ENCODE measurements around the gene IDE.

DNA sequence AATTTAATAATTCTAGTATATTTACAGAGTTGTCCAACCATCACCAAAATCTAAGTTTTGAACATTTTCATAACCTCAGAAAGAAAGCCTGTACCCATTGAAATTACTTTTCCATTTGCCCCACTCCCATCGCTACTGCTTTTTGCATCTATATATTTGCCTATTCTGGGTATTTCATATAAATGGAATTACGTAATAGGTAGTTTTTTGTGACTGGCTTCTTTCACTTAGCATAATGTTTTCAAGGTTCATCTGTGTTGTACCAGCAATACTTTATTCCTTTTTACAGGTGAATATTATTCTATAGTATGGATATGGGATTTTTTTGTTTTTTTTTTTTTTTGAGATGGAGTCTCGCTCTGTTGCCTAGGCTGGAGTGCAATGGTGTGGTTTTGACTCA, 41.6 kb upstream of the IDE start:
- TF ChIP-seq POLR2AphosphoS5 (IDR thresholded peaks at IDR 0.05; ENCODE audit: low read depth, low read length), result no peak
- TF ChIP-seq TP53 (CRISPR knock-in tag; conservative IDR thresholded peaks at IDR 0.05), result no peak
- TF ChIP-seq SP2 (CRISPR knock-in tag; IDR thresholded peaks at IDR 0.05), result no peak
- no peak for TF ChIP-seq MED1 (CRISPR knock-in tag; IDR thresholded peaks at IDR 0.05)
- TF ChIP-seq CTCF (CRISPR knock-in tag; IDR thresholded peaks at IDR 0.05), result no peak
- no peak for TF ChIP-seq PCBP1 (IDR thresholded peaks at IDR 0.05; ENCODE audit: borderline replicate concordance, low read depth, low read length)
- TF ChIP-seq FOXA1 (IDR thresholded peaks at IDR 0.05), result no peak
- TF ChIP-seq FOXA1 (CRISPR knock-in tag; IDR thresholded peaks at IDR 0.05), result no peak
- TF ChIP-seq ZNF564 (CRISPR knock-in tag; IDR thresholded peaks at IDR 0.05), result no peak
- no peak for TF ChIP-seq HMG20B (CRISPR knock-in tag; conservative IDR thresholded peaks at IDR 0.05)
- TF ChIP-seq ZNF3 (CRISPR knock-in tag; IDR thresholded peaks at IDR 0.05), result no peak
- 0 out of 2 replicates have a peak, but pooled peaks have one; percentile 34 for TF ChIP-seq CEBPB (IDR thresholded peaks at IDR 0.05; ENCODE audit: borderline replicate concordance, low read depth, low read length)

Measured in HepG2 (cell line).